ENCODE results near the gene E2F4.
A peak's percentile ranks its signal among the peaks of the same experiment; 100 is the strongest.

Gene E2F4

GRCh38 chr16:67163164-67163998 lies 28.6 kb upstream of the E2F4 start:
- no peak for DNase-seq (ENCODE audit: low spot score)
- TF ChIP-seq CTCF (conservative IDR thresholded peaks at IDR 0.05; ENCODE audit: low read depth): no peak
- POLR2A ChIA-PET (ENCODE audit: low non-redundant PET): interaction anchor here (1.2 kb wide), 1 partner anchor 11 kb away, joined by 6 read pairs; no protein-coding TSS in a partner anchor
- CTCF ChIA-PET: interaction anchor here (0.6 to 1.4 kb wide), 6 partner anchors 8 to 119 kb away, joined by 3 to 5 read pairs (median 3); no protein-coding TSS in a partner anchor
- H3K27ac ChIP-seq: peak overlapping the region; percentile 98

DNA sequence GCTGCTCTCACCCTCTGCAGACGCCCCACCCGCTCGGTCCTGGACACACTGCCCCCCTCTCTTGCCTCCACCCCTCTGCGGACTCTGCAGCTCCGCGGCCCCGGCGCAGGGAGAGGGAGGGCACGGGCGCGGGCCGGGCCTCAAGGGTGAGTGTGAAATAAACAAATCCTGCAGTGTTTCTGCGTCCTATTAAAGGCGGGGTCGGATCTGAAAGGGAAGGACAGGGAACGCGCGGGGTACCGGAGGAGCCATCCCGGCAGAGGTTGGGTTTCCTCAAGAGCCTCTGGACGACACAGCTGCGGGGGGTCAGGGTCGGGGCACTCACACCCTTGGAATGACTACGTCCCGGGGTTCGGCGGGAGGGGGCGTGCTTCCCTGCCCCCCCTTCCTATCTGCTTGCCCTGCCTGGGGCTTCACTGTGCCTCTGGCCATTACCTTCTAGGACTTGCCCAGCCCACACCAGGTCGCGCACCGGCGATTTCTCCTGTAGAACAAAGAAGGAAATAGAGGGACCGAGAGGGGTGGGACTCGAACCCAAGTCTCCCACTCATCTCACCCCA lies 27.9 kb upstream of the E2F4 start:
- CTCF ChIA-PET: interaction anchor here (0.6 to 1.4 kb wide), 4 partner anchors 8 to 15 kb away, joined by 3 to 4 read pairs (median 3); no protein-coding TSS in a partner anchor
- POLR2A ChIA-PET (ENCODE audit: low non-redundant PET): interaction anchor here (1.2 kb wide), 1 partner anchor 11 kb away, joined by 6 read pairs; no protein-coding TSS in a partner anchor
- TF ChIP-seq CTCF (conservative IDR thresholded peaks at IDR 0.05; ENCODE audit: low read depth): no peak
- H3K27ac ChIP-seq: peak overlapping the region; percentile 98
- no peak for DNase-seq (ENCODE audit: low spot score)

DNA sequence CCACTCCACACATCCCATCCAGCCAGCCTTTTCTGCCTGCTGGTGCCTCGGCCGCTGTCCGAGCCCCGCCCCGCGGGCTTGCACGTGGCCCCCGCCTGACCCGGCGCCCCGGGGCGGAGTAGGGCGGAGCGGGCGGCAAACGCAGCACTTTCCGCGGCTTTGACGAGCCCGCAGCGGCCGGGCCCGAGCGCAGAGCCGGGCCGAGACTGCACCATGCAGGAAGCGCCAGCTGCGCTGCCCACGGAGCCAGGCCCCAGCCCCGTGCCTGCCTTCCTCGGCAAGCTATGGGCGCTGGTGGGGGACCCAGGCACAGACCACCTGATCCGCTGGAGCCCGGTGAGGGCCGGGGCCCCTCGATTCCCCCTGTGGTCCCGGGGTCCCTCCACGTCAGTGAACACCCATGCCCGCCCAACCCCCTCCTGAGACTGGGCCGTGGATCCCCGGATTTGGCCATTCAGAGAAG lies 27.3 kb upstream of the E2F4 start, which contains the start of gene HSF4:
Gene HSF4 (plus strand): TSS at position 147 of the 463 bp plus-strand sequence. CDS start 67 bp downstream, at position 214.
- TF ChIP-seq CTCF (conservative IDR thresholded peaks at IDR 0.05; ENCODE audit: low read depth): no peak
- H3K27ac ChIP-seq: peak within 1 kb of the TSS; percentile 98
- DNase-seq (ENCODE audit: low spot score): peak; percentile 44
- CTCF ChIA-PET: no interaction called here
- POLR2A ChIA-PET (ENCODE audit: low non-redundant PET): no interaction called here

GRCh38 chr16:67165121-67166078 lies 26.6 kb upstream of the E2F4 start:
- H3K27ac ChIP-seq: peak overlapping the region; percentile 98
- no peak for DNase-seq (ENCODE audit: low spot score)
- CTCF ChIA-PET: interaction anchor here (0.6 kb wide), 1 partner anchor 172 kb away, joined by 5 read pairs; no protein-coding TSS in a partner anchor
- POLR2A ChIA-PET (ENCODE audit: low non-redundant PET): no interaction called here
- TF ChIP-seq CTCF (conservative IDR thresholded peaks at IDR 0.05; ENCODE audit: low read depth): no peak

DNA sequence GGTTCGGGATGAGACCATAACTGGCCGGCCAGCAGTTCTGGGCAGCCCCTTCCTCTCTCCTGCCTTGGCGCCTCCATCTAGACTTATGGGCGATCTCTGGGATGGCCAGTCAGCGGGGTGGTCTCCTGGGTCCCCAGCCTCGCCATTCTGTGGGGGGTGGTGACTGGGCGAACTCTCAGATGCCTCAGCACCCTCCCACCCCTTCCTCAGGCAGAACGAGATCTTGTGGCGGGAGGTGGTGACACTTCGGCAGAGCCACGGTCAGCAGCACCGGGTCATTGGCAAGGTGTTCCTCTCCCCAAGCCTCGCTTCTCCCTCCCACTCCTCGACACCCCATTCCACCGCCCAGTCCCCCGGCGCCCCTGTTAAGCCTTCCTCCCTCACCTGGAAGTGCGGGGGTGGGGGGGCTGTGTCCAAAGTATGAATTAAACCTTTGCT lies 25.8 kb upstream of the E2F4 start:
- CTCF ChIA-PET: interaction anchor here (0.7 kb wide), 1 partner anchor 1256 kb away, joined by 3 read pairs; no protein-coding TSS in a partner anchor
- DNase-seq (ENCODE audit: low spot score): no peak
- no peak for TF ChIP-seq CTCF (conservative IDR thresholded peaks at IDR 0.05; ENCODE audit: low read depth)
- POLR2A ChIA-PET (ENCODE audit: low non-redundant PET): no interaction called here
- peak overlapping the region; percentile 98 for H3K27ac ChIP-seq
